Fibroblast of skin of left quadriceps (primary cell): Measurements from ENCODE around the gene MXD1.
A peak's percentile ranks its signal among the peaks of the same experiment; 100 is the strongest.
"Not testable (repeated sequence)": the region's sequence is repeated elsewhere in the genome, so short reads cannot be mapped to it uniquely, and the experiment has no call there.

Experiments
- DNase-seq, 2 experiments: peaks; one replicate each; pipeline ENCODE4 v3.0.0-alpha.2; 2013; ENCODE audit warnings: low read depth in 2 of 2

MXD1 gene

GRCh38 chr2:69914950-69915945 is at the start of gene MXD1:
Gene MXD1 (plus strand): TSS chr2:69915109. CDS start chr2:69915331, 222 bp downstream.
- DNase-seq = no peak

GRCh38 chr2:69888451-69888850 is 26.5 kb upstream of the MXD1 start:
- no peak for DNase-seq

- DNase-seq = no peak
These were observed 25.6 kb upstream of the MXD1 start for GRCh38 chr2:69889302-69889701.

GRCh38 chr2:69890881-69891280 is 24.0 kb upstream of the MXD1 start:
- no peak for DNase-seq

GRCh38 chr2:69892838-69893424 is 22.0 kb upstream of the MXD1 start:
- DNase-seq = not testable (repeated sequence)

GRCh38 chr2:69893684-69894551 is 21.0 kb upstream of the MXD1 start, which contains the start of gene SNRNP27:
Gene SNRNP27 (plus strand): TSS chr2:69893956. CDS start chr2:69893985, 29 bp downstream.
- DNase-seq = peak; percentile 62 to 68

- DNase-seq = not testable (repeated sequence)
These were observed 20.2 kb upstream of the MXD1 start for GRCh38 chr2:69894737-69895136.

- no peak for DNase-seq
These were observed 12.5 kb upstream of the MXD1 start for GRCh38 chr2:69902213-69902922.

- no peak for DNase-seq
These were observed 7.7 kb upstream of the MXD1 start for GRCh38 chr2:69907216-69907615.

- peak; percentile 37 to 39 for DNase-seq
These were observed 2.8 kb upstream of the MXD1 start for GRCh38 chr2:69911985-69912563.

GRCh38 chr2:69914164-69914949 is 552 bp upstream of the MXD1 start:
- peak; percentile 100 for DNase-seq

- DNase-seq = no peak
These were observed 1.2 kb downstream of the MXD1 start for GRCh38 chr2:69916106-69916505.

- DNase-seq = peak; percentile 44 to 48
These were observed 2.9 kb downstream of the MXD1 start for GRCh38 chr2:69917852-69918251.

GRCh38 chr2:69918401-69918800 is 3.5 kb downstream of the MXD1 start:
- no peak for DNase-seq

- no peak for DNase-seq
These were observed 8.2 kb downstream of the MXD1 start for GRCh38 chr2:69923116-69923515.

GRCh38 chr2:69926849-69927515 is 12.1 kb downstream of the MXD1 start:
- no peak for DNase-seq

- DNase-seq = no peak
These were observed 17.1 kb downstream of the MXD1 start for GRCh38 chr2:69931832-69932595.

- no peak for DNase-seq
These were observed 17.6 kb downstream of the MXD1 start for GRCh38 chr2:69932596-69932922.
